Measurements from ENCODE around the gene FN1.

Gene FN1

DNA sequence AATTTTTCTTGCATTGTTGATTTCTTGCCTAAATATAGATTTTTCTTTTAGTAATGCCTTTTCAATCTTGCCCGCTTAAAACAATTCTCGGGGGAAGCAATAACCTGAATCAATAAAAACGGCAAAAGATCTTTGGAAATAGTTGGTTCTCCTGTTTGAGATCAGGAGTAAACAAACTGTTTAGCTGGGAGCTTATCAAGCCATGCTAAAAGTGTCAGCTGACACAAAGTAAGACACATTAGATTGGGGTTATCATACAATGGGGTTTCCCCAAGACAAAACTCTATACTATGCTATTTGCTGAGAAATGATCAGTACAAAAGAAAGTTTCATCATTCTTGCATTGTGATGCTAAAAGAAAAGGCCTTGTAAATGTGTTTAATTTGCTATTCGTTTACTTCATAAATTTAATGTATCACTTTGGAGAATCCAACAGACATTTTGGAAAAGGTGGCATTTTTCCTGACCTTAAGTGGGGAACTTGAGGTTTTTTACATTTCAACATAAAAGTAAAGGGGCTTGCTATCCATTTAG lies 77.5 kb downstream of the FN1 start:
- no peaks in the 10 kb centered on the region for H3K9me3 ChIP-seq (ENCODE audit: severe bottlenecking)
- H3K27me3 ChIP-seq (ENCODE audit: insufficient read depth, poor library complexity, severe bottlenecking): no peaks in the 10 kb centered on the region
- TF ChIP-seq, protein P1, sequence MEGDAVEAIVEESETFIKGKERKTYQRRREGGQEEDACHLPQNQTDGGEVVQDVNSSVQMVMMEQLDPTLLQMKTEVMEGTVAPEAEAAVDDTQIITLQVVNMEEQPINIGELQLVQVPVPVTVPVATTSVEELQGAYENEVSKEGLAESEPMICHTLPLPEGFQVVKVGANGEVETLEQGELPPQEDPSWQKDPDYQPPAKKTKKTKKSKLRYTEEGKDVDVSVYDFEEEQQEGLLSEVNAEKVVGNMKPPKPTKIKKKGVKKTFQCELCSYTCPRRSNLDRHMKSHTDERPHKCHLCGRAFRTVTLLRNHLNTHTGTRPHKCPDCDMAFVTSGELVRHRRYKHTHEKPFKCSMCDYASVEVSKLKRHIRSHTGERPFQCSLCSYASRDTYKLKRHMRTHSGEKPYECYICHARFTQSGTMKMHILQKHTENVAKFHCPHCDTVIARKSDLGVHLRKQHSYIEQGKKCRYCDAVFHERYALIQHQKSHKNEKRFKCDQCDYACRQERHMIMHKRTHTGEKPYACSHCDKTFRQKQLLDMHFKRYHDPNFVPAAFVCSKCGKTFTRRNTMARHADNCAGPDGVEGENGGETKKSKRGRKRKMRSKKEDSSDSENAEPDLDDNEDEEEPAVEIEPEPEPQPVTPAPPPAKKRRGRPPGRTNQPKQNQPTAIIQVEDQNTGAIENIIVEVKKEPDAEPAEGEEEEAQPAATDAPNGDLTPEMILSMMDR (IDR thresholded peaks at IDR 0.05; ENCODE audit: poor library complexity, severe bottlenecking): no peak
- no peak overlapping the region for H3K4me3 ChIP-seq (ENCODE audit: severe bottlenecking)
- ATAC-seq (ENCODE audit: low read depth) (no peak), DNase-seq (ENCODE audit: low spot score) (no peak)
- peaks cover 36% of the 10 kb centered on the region for H3K36me3 ChIP-seq (ENCODE audit: low read depth)
- no peaks in the 10 kb centered on the region for H3K4me1 ChIP-seq (ENCODE audit: insufficient read depth, poor library complexity, severe bottlenecking)
- H3K27ac ChIP-seq (ENCODE audit: poor library complexity, severe bottlenecking): peak overlapping the region; percentile 9

DNA sequence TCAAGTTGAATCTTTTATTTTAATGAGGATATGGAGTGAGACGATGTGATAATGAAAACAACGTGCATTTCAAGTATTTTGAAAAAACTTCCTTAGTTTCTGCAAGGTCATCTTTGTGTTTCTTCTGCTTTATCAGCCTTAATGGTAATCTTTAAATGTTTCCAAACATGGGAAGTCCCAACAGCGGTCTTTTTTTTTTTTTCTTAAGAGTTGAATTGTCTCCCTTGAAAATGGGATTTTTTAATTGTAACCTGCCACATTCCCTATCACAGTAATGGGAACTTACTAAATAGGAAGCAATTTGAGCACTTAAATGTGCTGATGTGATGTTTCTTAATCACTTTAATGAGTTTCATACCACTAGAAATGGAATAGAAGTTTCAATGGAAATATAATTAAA lies 78.2 kb downstream of the FN1 start:
- Histone ChIP-seq H3K27me3 (ENCODE audit: insufficient read depth, poor library complexity, severe bottlenecking) (no peaks in the 10 kb centered on the region), H3K9me3 (ENCODE audit: severe bottlenecking) (no peaks in the 10 kb centered on the region), H3K4me1 (ENCODE audit: insufficient read depth, poor library complexity, severe bottlenecking) (no peaks in the 10 kb centered on the region), H3K4me3 (ENCODE audit: severe bottlenecking) (no peak overlapping the region), H3K27ac (ENCODE audit: poor library complexity, severe bottlenecking) (no peak overlapping the region), H3K36me3 (ENCODE audit: low read depth) (peaks cover 29% of the 10 kb centered on the region)
- DNase-seq (ENCODE audit: low spot score): no peak
- ATAC-seq (ENCODE audit: low read depth): no peak
- TF ChIP-seq, protein P1 (IDR thresholded peaks at IDR 0.05; ENCODE audit: poor library complexity, severe bottlenecking): no peak

DNA sequence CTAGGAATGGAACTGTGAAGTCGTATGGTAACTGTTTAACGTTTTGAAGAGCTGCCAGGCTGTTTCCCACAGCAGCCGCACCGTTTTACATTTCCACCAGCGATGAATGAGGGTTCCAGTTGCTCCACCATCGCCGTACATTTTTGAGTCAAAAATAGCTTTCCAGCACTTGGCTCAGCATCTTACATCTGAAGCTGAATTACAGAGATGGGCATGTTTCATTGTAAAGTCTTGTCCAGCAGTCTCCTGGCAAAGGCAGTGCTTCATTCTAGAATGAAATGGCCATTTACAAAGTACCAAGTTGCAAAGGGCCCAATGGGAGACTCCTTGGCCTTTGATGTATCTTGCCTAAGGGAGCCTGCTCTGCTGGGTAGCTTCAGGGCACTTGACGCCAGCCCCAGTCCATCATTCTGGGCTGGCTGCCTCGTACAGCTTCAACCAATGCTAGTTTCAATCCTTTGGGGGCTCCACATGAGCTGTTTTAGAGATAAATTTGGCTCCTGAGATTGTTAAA lies 78.9 kb downstream of the FN1 start:
- Histone ChIP-seq H3K9me3 (ENCODE audit: severe bottlenecking) (no peaks in the 10 kb centered on the region), H3K27ac (ENCODE audit: poor library complexity, severe bottlenecking) (no peak overlapping the region), H3K27me3 (ENCODE audit: insufficient read depth, poor library complexity, severe bottlenecking) (no peaks in the 10 kb centered on the region), H3K4me1 (ENCODE audit: insufficient read depth, poor library complexity, severe bottlenecking) (no peaks in the 10 kb centered on the region), H3K4me3 (ENCODE audit: severe bottlenecking) (no peak overlapping the region), H3K36me3 (ENCODE audit: low read depth) (peaks cover 23% of the 10 kb centered on the region)
- DNase-seq (ENCODE audit: low spot score) (no peak), ATAC-seq (ENCODE audit: low read depth) (peak; percentile 16; the same call in 2 of the 3 replicates)
- TF ChIP-seq, protein P1 (IDR thresholded peaks at IDR 0.05; ENCODE audit: poor library complexity, severe bottlenecking): no peak

DNA sequence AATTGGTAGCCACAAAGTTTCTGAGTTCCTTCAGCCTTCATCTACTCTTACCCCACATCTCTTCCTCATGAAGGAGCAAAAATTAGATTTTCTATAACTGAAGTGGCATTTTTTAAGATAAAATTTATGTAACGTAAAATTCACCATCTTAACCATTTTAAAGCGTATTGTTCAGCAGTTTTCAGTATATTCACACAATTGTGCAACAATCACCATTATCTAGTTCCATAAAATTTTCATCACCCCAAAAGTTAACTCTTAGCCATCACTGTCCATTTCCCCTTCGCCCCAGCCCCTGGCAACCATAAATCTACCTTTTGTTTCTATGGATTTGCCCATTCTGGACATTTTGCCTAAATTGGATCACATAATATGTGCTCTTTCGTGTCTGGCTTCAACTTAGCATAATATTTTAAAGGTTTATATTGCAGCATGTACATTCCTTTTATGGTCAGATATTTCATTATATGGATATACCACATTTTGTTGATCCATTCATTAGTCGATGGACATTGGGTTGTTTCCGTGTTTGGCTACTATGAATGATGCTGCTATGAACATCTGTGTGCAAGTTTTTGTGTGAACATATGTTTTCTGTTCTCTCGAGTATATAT lies 79.4 kb downstream of the FN1 start:
- no peaks in the 10 kb centered on the region for H3K9me3 ChIP-seq (ENCODE audit: severe bottlenecking)
- H3K27ac ChIP-seq (ENCODE audit: poor library complexity, severe bottlenecking): no peak overlapping the region
- H3K4me1 ChIP-seq (ENCODE audit: insufficient read depth, poor library complexity, severe bottlenecking): no peaks in the 10 kb centered on the region
- DNase-seq (ENCODE audit: low spot score): no peak
- TF ChIP-seq, protein P1 (IDR thresholded peaks at IDR 0.05; ENCODE audit: poor library complexity, severe bottlenecking): no peak
- H3K36me3 ChIP-seq (ENCODE audit: low read depth): peaks cover 19% of the 10 kb centered on the region
- no peak overlapping the region for H3K4me3 ChIP-seq (ENCODE audit: severe bottlenecking)
- ATAC-seq (ENCODE audit: low read depth): no peak
- no peaks in the 10 kb centered on the region for H3K27me3 ChIP-seq (ENCODE audit: insufficient read depth, poor library complexity, severe bottlenecking)

DNA sequence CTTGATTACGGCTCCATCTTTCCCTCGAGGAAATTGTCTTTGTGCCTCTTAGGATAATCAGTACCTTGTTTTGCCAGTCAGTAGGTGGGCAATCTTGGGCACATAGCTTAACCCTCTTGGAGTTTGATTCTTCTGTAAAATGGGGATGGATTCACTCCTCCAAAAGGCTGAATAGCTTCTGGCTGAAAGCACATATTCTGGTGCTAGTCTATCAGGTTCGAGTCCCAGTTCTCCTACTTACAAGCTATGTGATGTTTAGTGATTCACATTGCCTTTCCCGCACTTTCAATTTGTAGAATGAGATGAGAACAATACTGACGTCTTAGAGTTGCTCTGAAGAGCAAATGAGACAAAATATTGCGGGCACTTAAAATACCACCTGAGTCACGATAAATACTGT lies 80.1 kb downstream of the FN1 start:
- TF ChIP-seq, protein P1 (IDR thresholded peaks at IDR 0.05; ENCODE audit: poor library complexity, severe bottlenecking): no peak
- H3K4me1 ChIP-seq (ENCODE audit: insufficient read depth, poor library complexity, severe bottlenecking): no peaks in the 10 kb centered on the region
- no peaks in the 10 kb centered on the region for H3K9me3 ChIP-seq (ENCODE audit: severe bottlenecking)
- H3K36me3 ChIP-seq (ENCODE audit: low read depth): peaks cover 14% of the 10 kb centered on the region
- no peaks in the 10 kb centered on the region for H3K27me3 ChIP-seq (ENCODE audit: insufficient read depth, poor library complexity, severe bottlenecking)
- H3K27ac ChIP-seq (ENCODE audit: poor library complexity, severe bottlenecking): no peak overlapping the region
- no peak overlapping the region for H3K4me3 ChIP-seq (ENCODE audit: severe bottlenecking)
- DNase-seq (ENCODE audit: low spot score) (no peak), ATAC-seq (ENCODE audit: low read depth) (no peak; the same call in 2 of the 3 replicates)
